DOHH2 (cell line): ENCODE data around the gene PCDH7.

Source experiments
- H3F3A ChIP-seq: fragments of 200-600 bp; sonication (generic), shearing (Covaris generic); 2 replicates; pipeline ENCODE4 v1.6.0; 2016; ENCODE audit warnings: antibody characterized with exemption, mild to moderate bottlenecking; ENCODE audit not compliant: control insufficient read depth, insufficient read depth
- H3K27ac ChIP-seq: fragments of 200-600 bp; sonication (generic); 2 replicates; pipeline ENCODE4 v1.5.1; 2014; ENCODE audit warnings: low read depth, mild to moderate bottlenecking, low read length, moderate library complexity
- H3K27me3 ChIP-seq: fragments of 200-600 bp; sonication (generic); 2 replicates; pipeline ENCODE4 v1.6.1; 2014; ENCODE audit warnings: mild to moderate bottlenecking, low read length, mixed read lengths; ENCODE audit not compliant: control insufficient read depth
- H3K36me3 ChIP-seq: fragments of 200-600 bp; sonication (generic); 2 replicates; pipeline ENCODE4 v1.6.1; 2014; ENCODE audit warnings: mild to moderate bottlenecking, low read length, moderate library complexity, mixed read lengths; ENCODE audit not compliant: control insufficient read depth
- H3K4me1 ChIP-seq: fragments of 200-600 bp; sonication (generic); 2 replicates; pipeline ENCODE4 v1.6.1; 2014; ENCODE audit warnings: mild to moderate bottlenecking, low read length, mixed read lengths; ENCODE audit not compliant: control insufficient read depth
- H3K4me2 ChIP-seq: fragments of 200-600 bp; sonication (generic); 2 replicates; pipeline ENCODE4 v1.6.0; 2014; ENCODE audit warnings: mild to moderate bottlenecking, low read length, moderate library complexity
- H3K4me3 ChIP-seq: fragments of 200-600 bp; sonication (generic); 2 replicates; pipeline ENCODE4 v1.5.1; 2014; ENCODE audit warnings: mild to moderate bottlenecking, low read length, mixed read lengths
- H3K79me2 ChIP-seq: fragments of 200-600 bp; sonication (generic); 2 replicates; pipeline ENCODE4 v1.6.1; 2014; ENCODE audit warnings: mild to moderate bottlenecking, low read length, mixed read lengths; ENCODE audit not compliant: control insufficient read depth
- H3K9me2 ChIP-seq: fragments of 200-600 bp; sonication (generic); replicated peaks from 2 replicates; pipeline ENCODE4 v1.6.1; 2014; ENCODE audit warnings: mild to moderate bottlenecking, low read length, mixed read lengths; ENCODE audit not compliant: control insufficient read depth
- H3K9me3 ChIP-seq: fragments of 200-600 bp; sonication (generic); 2 replicates; pipeline ENCODE4 v1.6.1; 2014; ENCODE audit warnings: antibody characterized with exemption, low read length, mixed read lengths; ENCODE audit not compliant: control insufficient read depth, insufficient read depth
- H4K20me1 ChIP-seq: fragments of 200-600 bp; sonication (generic); 2 replicates; pipeline ENCODE4 v1.6.0; 2014; ENCODE audit warnings: low read depth, mild to moderate bottlenecking, antibody characterized with exemption, low read length, moderate library complexity; ENCODE audit not compliant: control insufficient read depth, insufficient read depth
- EZH2phosphoT487 ChIP-seq: fragments of 200-600 bp; sonication (generic); IDR thresholded peaks from 2 replicates; pipeline ENCODE4 v1.6.1; 2017; ENCODE audit warnings: borderline replicate concordance, mild to moderate bottlenecking, antibody characterized with exemption, low read length, moderate library complexity, mixed read lengths
- TF ChIP-seq, protein P1 (sequence below): fragments of 200-600 bp; sonication (generic); IDR thresholded peaks from one replicate; pipeline ENCODE4 v1.5.1; 2014; ENCODE audit warnings: antibody characterized with exemption, mild to moderate bottlenecking, low read depth, low read length; ENCODE audit not compliant: poor library complexity, severe bottlenecking

PCDH7 gene

DNA sequence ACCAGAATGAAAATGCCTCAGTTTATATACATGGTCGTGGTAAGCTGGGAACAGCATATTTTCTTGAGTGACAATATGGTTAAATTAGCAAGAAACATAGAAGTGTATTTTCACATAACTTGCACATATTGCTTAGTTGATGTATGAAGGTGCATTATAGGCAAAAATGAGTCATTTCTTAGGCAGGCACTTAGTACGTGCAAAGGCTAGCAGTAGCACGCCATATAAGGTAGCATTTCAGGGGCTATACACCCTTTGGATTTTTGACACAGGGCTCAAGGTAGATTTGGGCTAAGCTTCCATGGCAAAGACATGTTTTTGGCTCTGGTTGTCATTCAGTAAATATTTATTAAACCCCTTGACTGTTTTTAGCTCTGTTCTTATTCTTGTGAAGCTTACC, 33.1 kb downstream of the PCDH7 start:
- Histone ChIP-seq H3K79me2 (no peaks in the 10 kb centered on the region), H3K4me2 (no peak overlapping the region), H3K27me3 (no peaks in the 10 kb centered on the region), H4K20me1 (no peaks in the 10 kb centered on the region), H3K36me3 (no peaks in the 10 kb centered on the region), H3K4me3 (no peak overlapping the region), H3F3A (no peaks in the 10 kb centered on the region), H3K4me1 (no peaks in the 10 kb centered on the region), H3K27ac (no peak overlapping the region), H3K9me3 (no peaks in the 10 kb centered on the region), H3K9me2 (no peaks in the 10 kb centered on the region)
- TF ChIP-seq EZH2phosphoT487: no peak
- TF ChIP-seq, protein P1, sequence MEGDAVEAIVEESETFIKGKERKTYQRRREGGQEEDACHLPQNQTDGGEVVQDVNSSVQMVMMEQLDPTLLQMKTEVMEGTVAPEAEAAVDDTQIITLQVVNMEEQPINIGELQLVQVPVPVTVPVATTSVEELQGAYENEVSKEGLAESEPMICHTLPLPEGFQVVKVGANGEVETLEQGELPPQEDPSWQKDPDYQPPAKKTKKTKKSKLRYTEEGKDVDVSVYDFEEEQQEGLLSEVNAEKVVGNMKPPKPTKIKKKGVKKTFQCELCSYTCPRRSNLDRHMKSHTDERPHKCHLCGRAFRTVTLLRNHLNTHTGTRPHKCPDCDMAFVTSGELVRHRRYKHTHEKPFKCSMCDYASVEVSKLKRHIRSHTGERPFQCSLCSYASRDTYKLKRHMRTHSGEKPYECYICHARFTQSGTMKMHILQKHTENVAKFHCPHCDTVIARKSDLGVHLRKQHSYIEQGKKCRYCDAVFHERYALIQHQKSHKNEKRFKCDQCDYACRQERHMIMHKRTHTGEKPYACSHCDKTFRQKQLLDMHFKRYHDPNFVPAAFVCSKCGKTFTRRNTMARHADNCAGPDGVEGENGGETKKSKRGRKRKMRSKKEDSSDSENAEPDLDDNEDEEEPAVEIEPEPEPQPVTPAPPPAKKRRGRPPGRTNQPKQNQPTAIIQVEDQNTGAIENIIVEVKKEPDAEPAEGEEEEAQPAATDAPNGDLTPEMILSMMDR: no peak

DNA sequence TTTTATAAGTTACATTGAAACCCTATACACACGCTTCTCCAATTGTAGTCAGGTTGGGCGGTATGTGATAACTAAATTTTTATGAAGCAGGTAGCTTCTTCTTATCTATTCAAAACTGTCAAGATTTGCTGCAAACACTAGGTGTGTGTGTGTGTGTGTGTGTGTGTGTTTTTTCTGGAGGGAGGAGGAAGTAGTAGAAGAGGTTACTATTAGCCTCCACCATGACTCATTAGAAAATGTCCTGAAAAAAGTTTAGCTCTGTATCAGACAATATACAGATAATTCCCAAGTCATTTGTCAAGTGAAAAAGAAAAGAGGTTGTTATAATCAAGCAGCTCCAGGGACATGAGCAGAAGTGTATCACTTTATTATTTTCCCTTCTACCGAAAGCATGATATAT, 33.9 kb downstream of the PCDH7 start:
- Histone ChIP-seq H3K4me2 (no peak overlapping the region), H3K9me2 (no peaks in the 10 kb centered on the region), H3K9me3 (no peaks in the 10 kb centered on the region), H3K36me3 (no peaks in the 10 kb centered on the region), H3K79me2 (no peaks in the 10 kb centered on the region), H3K27me3 (no peaks in the 10 kb centered on the region), H3K27ac (no peak overlapping the region), H3F3A (no peaks in the 10 kb centered on the region), H3K4me3 (no peak overlapping the region), H4K20me1 (no peaks in the 10 kb centered on the region), H3K4me1 (no peaks in the 10 kb centered on the region)
- TF ChIP-seq, protein P1: no peak
- TF ChIP-seq EZH2phosphoT487: no peak

- H3K4me3 ChIP-seq: no peak overlapping the region
- no peaks in the 10 kb centered on the region for H3K9me2 ChIP-seq
- H3F3A ChIP-seq: no peaks in the 10 kb centered on the region
- no peak overlapping the region for H3K27ac ChIP-seq
- no peaks in the 10 kb centered on the region for H3K4me1 ChIP-seq
- no peaks in the 10 kb centered on the region for H3K36me3 ChIP-seq
- no peaks in the 10 kb centered on the region for H3K27me3 ChIP-seq
- no peaks in the 10 kb centered on the region for H4K20me1 ChIP-seq
- TF ChIP-seq EZH2phosphoT487: no peak
- TF ChIP-seq, protein P1: no peak
- no peaks in the 10 kb centered on the region for H3K9me3 ChIP-seq
- H3K4me2 ChIP-seq: no peak overlapping the region
- H3K79me2 ChIP-seq: no peaks in the 10 kb centered on the region
Observed at GRCh38 chr4:30755346-30755745, 35.2 kb downstream of the PCDH7 start.

DNA sequence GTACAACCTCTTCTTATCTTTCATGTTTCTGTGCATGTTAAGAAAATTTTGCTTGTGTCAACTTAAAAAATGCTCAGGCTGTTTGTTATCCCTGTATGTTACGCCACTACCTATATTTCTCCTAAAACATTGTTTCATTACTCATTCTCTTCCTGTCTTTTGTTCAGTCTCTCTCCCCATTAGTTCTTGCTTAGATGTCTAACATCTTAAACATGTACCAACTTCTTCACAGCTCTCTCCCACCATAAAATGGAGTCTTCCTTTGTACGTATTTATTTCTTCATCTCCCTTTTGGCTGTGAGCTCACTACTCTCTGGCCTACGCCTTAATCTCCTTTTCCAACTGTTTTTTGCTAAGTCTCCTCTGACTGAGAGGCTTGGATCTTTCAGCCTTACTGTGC, 36.4 kb downstream of the PCDH7 start:
- Histone ChIP-seq H3K9me2 (no peaks in the 10 kb centered on the region), H3K4me2 (no peak overlapping the region), H3K27me3 (no peaks in the 10 kb centered on the region), H3F3A (no peaks in the 10 kb centered on the region), H3K9me3 (no peaks in the 10 kb centered on the region), H3K79me2 (no peaks in the 10 kb centered on the region), H3K4me1 (no peaks in the 10 kb centered on the region), H3K27ac (no peak overlapping the region), H3K4me3 (no peak overlapping the region), H4K20me1 (no peaks in the 10 kb centered on the region), H3K36me3 (no peaks in the 10 kb centered on the region)
- no peak for TF ChIP-seq EZH2phosphoT487
- TF ChIP-seq, protein P1: no peak
